GM12878 (cell line): Measurements from ENCODE around the gene ITGB8. TPM values are rescaled to one million over a fixed set of nuclear protein-coding genes. Genes with fewer than 3 reads are reported as not detected.

Source experiments
- ATAC-seq: fragments of 200-7000 bp; cut with Tn5 transposase; 3 replicates; pipeline ENCODE4 v1.9.1; 2020; ENCODE audit warnings: mild to moderate bottlenecking, moderate library complexity
- BruUV-seq: library from RNA; stranded (reverse); fragments of 400-500 nt; replicated peaks from 2 replicates; lab custom pipeline; 2021; lab: Mats Ljungman, UMichigan
- CTCF ChIA-PET: fragments of 300-600 bp; sonication (Branson Sonifier 250); formaldehyde crosslinking; extraction: SDS; loops from one replicate; lab custom pipeline; 2021; ENCODE audit warnings: inconsistent platforms; lab: Yijun Ruan, JAX
- POLR2A ChIA-PET: fragments of 350-600 bp; formaldehyde crosslinking; extraction: SDS; loops from one replicate; lab custom pipeline; 2021; ENCODE audit warnings: inconsistent platforms; lab: Charles Lee
- RAD21 ChIA-PET: fragments of 300-600 bp; sonication (Branson Sonifier 250); formaldehyde crosslinking; loops from one replicate; lab custom pipeline; 2023; ENCODE audit warnings: antibody characterized with exemption; ENCODE audit not compliant: unreplicated experiment; lab: Charles Lee
- SMC1A ChIA-PET: fragments of 300-600 bp; sonication (Branson Sonifier 250); formaldehyde crosslinking; loops from one replicate; lab custom pipeline; 2023; ENCODE audit not compliant: unreplicated experiment, uncharacterized antibody; lab: Charles Lee
- DNase-seq: peaks from one replicate; pipeline ENCODE4 v3.0.0-alpha.2; 2011; ENCODE audit warnings: low read depth, low spot score
- FAIRE-seq: peaks from 3 replicates; lab custom pipeline; 2011; peaks lifted over from hg19 to GRCh38; lab: Jason Lieb, UNC
- H2AFZ ChIP-seq: 2 replicates; pipeline ENCODE4 v1.6.0; 2011; ENCODE audit warnings: low read depth, low read length, control low read depth; ENCODE audit not compliant: control insufficient read depth
- H3K27ac ChIP-seq: 2 replicates; pipeline ENCODE4 v1.5.1; 2011; ENCODE audit warnings: control low read depth; ENCODE audit not compliant: control insufficient read depth, insufficient read depth
- H3K27me3 ChIP-seq, 2 experiments: replicated peaks in 1 of 2; 2 replicates each; pipeline versions ENCODE4 v1.6.0 to v1.6.1; 2011; ENCODE audit warnings: low read length in 1 of 2; ENCODE audit not compliant: control insufficient read depth in 2 of 2, insufficient read depth in 2 of 2
- H3K36me3 ChIP-seq, 2 experiments: 2 replicates each; pipeline ENCODE4 v1.5.1; 2011; ENCODE audit warnings: low read length in 1 of 2; ENCODE audit not compliant: control insufficient read depth in 2 of 2, insufficient read depth in 2 of 2
- H3K4me1 ChIP-seq: 2 replicates; pipeline ENCODE4 v1.6.1; 2011; ENCODE audit warnings: mild to moderate bottlenecking, low read length, moderate library complexity, mixed read lengths; ENCODE audit not compliant: control insufficient read depth, insufficient read depth
- H3K4me2 ChIP-seq: 2 replicates; pipeline ENCODE4 v1.6.0; 2011; ENCODE audit warnings: control low read depth; ENCODE audit not compliant: control insufficient read depth, insufficient read depth
- H3K4me3 ChIP-seq: fragments of 200-600 bp; sonication (generic); 2 replicates; pipeline ENCODE4 v1.5.1; 2016
- H3K79me2 ChIP-seq: 2 replicates; pipeline ENCODE4 v1.6.0; 2011; ENCODE audit warnings: low read length; ENCODE audit not compliant: control insufficient read depth, insufficient read depth
- H3K9ac ChIP-seq: 2 replicates; pipeline ENCODE4 v1.8.0; 2011; ENCODE audit warnings: low read length, control low read depth, mixed read lengths; ENCODE audit not compliant: control insufficient read depth, insufficient read depth
- H3K9me3 ChIP-seq: replicated peaks from 3 replicates; pipeline ENCODE4 v1.5.1; 2011; ENCODE audit warnings: mild to moderate bottlenecking, low read length; ENCODE audit not compliant: control insufficient read depth, insufficient read depth
- H4K20me1 ChIP-seq: 2 replicates; pipeline ENCODE4 v1.6.0; 2011; ENCODE audit not compliant: control insufficient read depth, insufficient read depth
- CBX5 ChIP-seq: sonication (generic); IDR thresholded peaks from 2 replicates; pipeline ENCODE4 v1.6.1; 2016; ENCODE audit warnings: low read depth, moderate library complexity, mild to moderate bottlenecking, inconsistent platforms
- GABPA ChIP-seq: IDR thresholded peaks from 2 replicates; pipeline ENCODE4 v1.6.1; 2014; ENCODE audit warnings: antibody characterized with exemption, low read depth, mild to moderate bottlenecking, inconsistent platforms
- GATAD2B ChIP-seq: fragments of 450-650 bp; conservative IDR thresholded peaks from 2 replicates; pipeline ENCODE4 v1.6.1; 2017; ENCODE audit warnings: low read depth, mild to moderate bottlenecking, moderate library complexity
- IRF3 ChIP-seq: fragments of 450-650 bp; IDR thresholded peaks from 2 replicates; pipeline ENCODE4 v1.6.1; 2014; ENCODE audit warnings: mild to moderate bottlenecking
- POLR2AphosphoS2 ChIP-seq: IDR thresholded peaks from 2 replicates; pipeline ENCODE4 v1.6.1; 2011; ENCODE audit warnings: low read depth, mild to moderate bottlenecking, low read length, improper control_type of control experiment, moderate library complexity
- RBBP5 ChIP-seq: fragments of 200-600 bp; sonication (generic); conservative IDR thresholded peaks from 2 replicates; pipeline ENCODE4 v1.6.1; 2016
- SMC3 ChIP-seq: IDR thresholded peaks from 2 replicates; pipeline ENCODE4 v1.6.1; 2011; ENCODE audit warnings: low read length, improper control_type of control experiment, borderline replicate concordance
- SUZ12 ChIP-seq: fragments of 200-600 bp; sonication (generic); IDR thresholded peaks from one replicate; pipeline ENCODE4 v1.6.1; 2018; ENCODE audit warnings: antibody characterized with exemption, mild to moderate bottlenecking; ENCODE audit not compliant: unreplicated experiment
- ZNF217 ChIP-seq: fragments of 450-650 bp; IDR thresholded peaks from 2 replicates; pipeline ENCODE4 v1.6.1; 2017; ENCODE audit warnings: antibody characterized with exemption, mild to moderate bottlenecking
- WGBS: methylation state at CpG from one replicate; pipeline ENCODE4 v1.1.6; 2016; ENCODE audit warnings: low lambda C conversion rate; ENCODE audit not compliant: insufficient replicate concordance, insufficient coverage; ENCODE audit errors: missing lambda C conversion rate; 5-methylcytosine and 5-hydroxymethylcytosine counted together
- in situ Hi-C: fragments of 300-500 bp; cut with MboI; formaldehyde crosslinking; loops from 9 replicates; pipeline ENCODE4 v1.14.3; 2018; ENCODE audit warnings: mixed read lengths
- intact Hi-C: fragments of 100-400 bp; cut with micrococcal nuclease; formaldehyde crosslinking; loops from one replicate; pipeline ENCODE4 v1.14.2; 2022; ENCODE audit not compliant: unreplicated experiment
- polyA plus RNA-seq, 11 experiments: library from polyadenylated mRNA; depleted of rRNA in 4 of 11; unstranded in 6 of 11; stranded (reverse) in 5 of 11; fragments of >200 nt; fragmentation: Nextera tagmentation in 4 of 11; fragmentation: Illumina TruSeq in 1 of 11; extraction: Ambion mirVana in 4 of 11; extraction: Trizol in 1 of 11; gene quantifications; 1 replicate in 1 of 11; 2 replicates in 10 of 11; pipeline versions ENCODE4 v1.2.1 to v1.2.3, GENCODE V29; 2011 to 2016; ENCODE audit warnings: inconsistent platforms in 2 of 11, missing spikeins in 2 of 11, low read depth in 1 of 11
- total RNA-seq, 4 experiments: library from RNA; depleted of rRNA in 3 of 4; stranded (reverse); fragments of >200 nt in 3 of 4; fragmentation: Illumina TruSeq in 1 of 4; extraction: Trizol in 1 of 4; gene quantifications; 2 replicates each; pipeline versions ENCODE4 v1.2.1 to v1.2.3, GENCODE V29; 2013 to 2021
- TF ChIP-seq, protein P1 (sequence below): fragments of 450-650 bp; IDR thresholded peaks from 2 replicates; pipeline ENCODE4 v1.6.1; 2017; ENCODE audit warnings: low read depth, mild to moderate bottlenecking, moderate library complexity
- TF ChIP-seq, protein P2 (sequence below): IDR thresholded peaks from 2 replicates; pipeline ENCODE4 v1.6.1; 2012; ENCODE audit warnings: improper control_type of control experiment, low read depth, low read length; ENCODE audit not compliant: insufficient replicate concordance

Gene ITGB8
- total and polyA plus RNA-seq, 10 of the 15 experiments (the other 5 are each of a cell fraction or from before 2014, with no cell fraction given), result 0.37 to 26.2 (median 1.5) TPM

DNA sequence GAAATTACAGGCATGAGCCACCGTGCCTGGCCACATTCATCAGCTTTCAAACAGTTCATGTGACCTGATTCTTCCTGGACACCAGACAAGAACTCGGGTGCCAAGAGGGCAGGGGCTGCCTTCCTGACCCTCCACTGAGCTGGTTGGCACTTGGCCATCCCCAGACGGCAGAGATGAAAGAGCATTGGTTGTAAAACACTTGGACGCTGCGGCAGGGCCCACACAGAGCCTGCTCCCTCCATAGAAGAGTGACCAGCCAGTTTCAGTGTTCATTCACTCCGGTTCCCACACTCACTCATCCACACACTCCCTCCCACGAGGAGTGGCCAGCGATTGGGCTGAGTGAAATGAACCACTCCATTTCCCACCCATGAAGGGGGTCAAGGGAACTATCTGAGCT lies 112.3 kb downstream of the ITGB8 start (continued):
- TF ChIP-seq POLR2AphosphoS2 (no peak), IRF3 (no peak)
- TF ChIP-seq, protein P1, sequence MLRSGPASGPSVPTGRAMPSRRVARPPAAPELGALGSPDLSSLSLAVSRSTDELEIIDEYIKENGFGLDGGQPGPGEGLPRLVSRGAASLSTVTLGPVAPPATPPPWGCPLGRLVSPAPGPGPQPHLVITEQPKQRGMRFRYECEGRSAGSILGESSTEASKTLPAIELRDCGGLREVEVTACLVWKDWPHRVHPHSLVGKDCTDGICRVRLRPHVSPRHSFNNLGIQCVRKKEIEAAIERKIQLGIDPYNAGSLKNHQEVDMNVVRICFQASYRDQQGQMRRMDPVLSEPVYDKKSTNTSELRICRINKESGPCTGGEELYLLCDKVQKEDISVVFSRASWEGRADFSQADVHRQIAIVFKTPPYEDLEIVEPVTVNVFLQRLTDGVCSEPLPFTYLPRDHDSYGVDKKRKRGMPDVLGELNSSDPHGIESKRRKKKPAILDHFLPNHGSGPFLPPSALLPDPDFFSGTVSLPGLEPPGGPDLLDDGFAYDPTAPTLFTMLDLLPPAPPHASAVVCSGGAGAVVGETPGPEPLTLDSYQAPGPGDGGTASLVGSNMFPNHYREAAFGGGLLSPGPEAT, result no peak

- Histone ChIP-seq H3K27ac (no peak overlapping the region), H3K79me2 (no peaks in the 10 kb centered on the region), H4K20me1 (no peaks in the 10 kb centered on the region), H3K4me3 (no peak overlapping the region), H3K9me3 (peaks cover 3% of the 10 kb centered on the region; the same call in 1 of the 3 replicates), H2AFZ (no peak overlapping the region), H3K27me3 (no peaks in the 10 kb centered on the region), H3K9ac (no peak overlapping the region), H3K4me1 (peaks cover 17% of the 10 kb centered on the region), H3K36me3 (no peaks in the 10 kb centered on the region), H3K4me2 (no peak overlapping the region)
- no peak for FAIRE-seq
- no peak for ATAC-seq
- 45% methylated on average over 2 of the region's 2 CpGs for WGBS
- intact Hi-C loops, result loop anchor here (5.0 to 10.0 kb wide), 2 partner anchors 462 to 699 kb away; no protein-coding TSS in a partner anchor
- no TSS peak for BruUV-seq
- POLR2A ChIA-PET, result no interaction called here
- CTCF ChIA-PET, result interaction anchor here (1.1 to 2.1 kb wide), 2 partner anchors 154 to 696 kb away, joined by 4 to 9 read pairs; no protein-coding TSS in a partner anchor
- in situ Hi-C loops, result no loop called here
- RAD21 ChIA-PET, result no interaction called here
- DNase-seq, result no peak
- SMC1A ChIA-PET, result interaction anchor here (0.7 to 0.9 kb wide), 2 partner anchors 26 to 730 kb away, joined by 3 to 4 read pairs; no protein-coding TSS in a partner anchor
- TF ChIP-seq CBX5 (no peak), GABPA (no peak), ZNF217 (no peak), SUZ12 (no peak), RBBP5 (no peak), SMC3 (no peak), GATAD2B (no peak)
- TF ChIP-seq, protein P2, sequence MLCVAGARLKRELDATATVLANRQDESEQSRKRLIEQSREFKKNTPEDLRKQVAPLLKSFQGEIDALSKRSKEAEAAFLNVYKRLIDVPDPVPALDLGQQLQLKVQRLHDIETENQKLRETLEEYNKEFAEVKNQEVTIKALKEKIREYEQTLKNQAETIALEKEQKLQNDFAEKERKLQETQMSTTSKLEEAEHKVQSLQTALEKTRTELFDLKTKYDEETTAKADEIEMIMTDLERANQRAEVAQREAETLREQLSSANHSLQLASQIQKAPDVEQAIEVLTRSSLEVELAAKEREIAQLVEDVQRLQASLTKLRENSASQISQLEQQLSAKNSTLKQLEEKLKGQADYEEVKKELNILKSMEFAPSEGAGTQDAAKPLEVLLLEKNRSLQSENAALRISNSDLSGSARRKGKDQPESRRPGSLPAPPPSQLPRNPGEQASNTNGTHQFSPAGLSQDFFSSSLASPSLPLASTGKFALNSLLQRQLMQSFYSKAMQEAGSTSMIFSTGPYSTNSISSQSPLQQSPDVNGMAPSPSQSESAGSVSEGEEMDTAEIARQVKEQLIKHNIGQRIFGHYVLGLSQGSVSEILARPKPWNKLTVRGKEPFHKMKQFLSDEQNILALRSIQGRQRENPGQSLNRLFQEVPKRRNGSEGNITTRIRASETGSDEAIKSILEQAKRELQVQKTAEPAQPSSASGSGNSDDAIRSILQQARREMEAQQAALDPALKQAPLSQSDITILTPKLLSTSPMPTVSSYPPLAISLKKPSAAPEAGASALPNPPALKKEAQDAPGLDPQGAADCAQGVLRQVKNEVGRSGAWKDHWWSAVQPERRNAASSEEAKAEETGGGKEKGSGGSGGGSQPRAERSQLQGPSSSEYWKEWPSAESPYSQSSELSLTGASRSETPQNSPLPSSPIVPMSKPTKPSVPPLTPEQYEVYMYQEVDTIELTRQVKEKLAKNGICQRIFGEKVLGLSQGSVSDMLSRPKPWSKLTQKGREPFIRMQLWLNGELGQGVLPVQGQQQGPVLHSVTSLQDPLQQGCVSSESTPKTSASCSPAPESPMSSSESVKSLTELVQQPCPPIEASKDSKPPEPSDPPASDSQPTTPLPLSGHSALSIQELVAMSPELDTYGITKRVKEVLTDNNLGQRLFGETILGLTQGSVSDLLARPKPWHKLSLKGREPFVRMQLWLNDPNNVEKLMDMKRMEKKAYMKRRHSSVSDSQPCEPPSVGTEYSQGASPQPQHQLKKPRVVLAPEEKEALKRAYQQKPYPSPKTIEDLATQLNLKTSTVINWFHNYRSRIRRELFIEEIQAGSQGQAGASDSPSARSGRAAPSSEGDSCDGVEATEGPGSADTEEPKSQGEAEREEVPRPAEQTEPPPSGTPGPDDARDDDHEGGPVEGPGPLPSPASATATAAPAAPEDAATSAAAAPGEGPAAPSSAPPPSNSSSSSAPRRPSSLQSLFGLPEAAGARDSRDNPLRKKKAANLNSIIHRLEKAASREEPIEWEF, result no peak
These were observed 113.5 kb downstream of the ITGB8 start for GRCh38 chr7:20444030-20444800.
